ENCODE results near the gene NKAIN2.

NKAIN2 gene

GRCh38 chr6:123869334-123869733, 65.7 kb downstream of the NKAIN2 start:
- no peaks in the 10 kb centered on the region for H3K9me3 Mint-ChIP-seq
- DNase-seq, result no peak
- no peak overlapping the region for H3K4me3 Mint-ChIP-seq
- no peak for TF ChIP-seq CTCF (IDR thresholded peaks at IDR 0.05)
- no peak overlapping the region for H3K27ac Mint-ChIP-seq
- H3K27me3 Mint-ChIP-seq (ENCODE audit: low read depth, poor library complexity), result no peaks in the 10 kb centered on the region
- H3K36me3 Mint-ChIP-seq (ENCODE audit: low read depth), result no peaks in the 10 kb centered on the region
- H3K4me1 Mint-ChIP-seq, result no peaks in the 10 kb centered on the region

- no peaks in the 10 kb centered on the region for H3K27me3 Mint-ChIP-seq (ENCODE audit: low read depth, poor library complexity)
- no peak overlapping the region for H3K4me3 Mint-ChIP-seq
- H3K27ac Mint-ChIP-seq, result no peak overlapping the region
- H3K9me3 Mint-ChIP-seq, result no peaks in the 10 kb centered on the region
- no peaks in the 10 kb centered on the region for H3K4me1 Mint-ChIP-seq
- H3K36me3 Mint-ChIP-seq (ENCODE audit: low read depth), result no peaks in the 10 kb centered on the region
- TF ChIP-seq CTCF (IDR thresholded peaks at IDR 0.05), result no peak
- DNase-seq, result no peak
Observed at GRCh38 chr6:123873974-123874373, 70.3 kb downstream of the NKAIN2 start.

GRCh38 chr6:123875784-123876183, 72.1 kb downstream of the NKAIN2 start:
- H3K27me3 Mint-ChIP-seq (ENCODE audit: low read depth, poor library complexity), result peaks cover 2% of the 10 kb centered on the region
- no peak overlapping the region for H3K27ac Mint-ChIP-seq
- H3K9me3 Mint-ChIP-seq, result no peaks in the 10 kb centered on the region
- TF ChIP-seq CTCF (IDR thresholded peaks at IDR 0.05), result no peak
- DNase-seq, result no peak
- H3K36me3 Mint-ChIP-seq (ENCODE audit: low read depth), result no peaks in the 10 kb centered on the region
- H3K4me1 Mint-ChIP-seq, result no peaks in the 10 kb centered on the region
- no peak overlapping the region for H3K4me3 Mint-ChIP-seq

GRCh38 chr6:123879749-123880148, 76.1 kb downstream of the NKAIN2 start:
- peaks cover 4% of the 10 kb centered on the region for H3K9me3 Mint-ChIP-seq
- no peaks in the 10 kb centered on the region for H3K36me3 Mint-ChIP-seq (ENCODE audit: low read depth)
- no peak for TF ChIP-seq CTCF (IDR thresholded peaks at IDR 0.05)
- H3K27ac Mint-ChIP-seq, result no peak overlapping the region
- DNase-seq, result no peak
- peaks cover 2% of the 10 kb centered on the region for H3K27me3 Mint-ChIP-seq (ENCODE audit: low read depth, poor library complexity)
- no peaks in the 10 kb centered on the region for H3K4me1 Mint-ChIP-seq
- no peak overlapping the region for H3K4me3 Mint-ChIP-seq

- Mint-ChIP-seq H3K4me1 (no peaks in the 10 kb centered on the region), H3K4me3 (no peak overlapping the region), H3K9me3 (peaks cover 3% of the 10 kb centered on the region), H3K36me3 (ENCODE audit: low read depth) (no peaks in the 10 kb centered on the region), H3K27me3 (ENCODE audit: low read depth, poor library complexity) (peaks cover 5% of the 10 kb centered on the region), H3K27ac (no peak overlapping the region)
- TF ChIP-seq CTCF (IDR thresholded peaks at IDR 0.05), result no peak
- DNase-seq, result no peak
Observed at GRCh38 chr6:123888771-123889513, 85.3 kb downstream of the NKAIN2 start.

- Mint-ChIP-seq H3K4me3 (no peak overlapping the region), H3K36me3 (ENCODE audit: low read depth) (no peaks in the 10 kb centered on the region), H3K4me1 (no peaks in the 10 kb centered on the region), H3K27ac (no peak overlapping the region), H3K27me3 (ENCODE audit: low read depth, poor library complexity) (peaks cover 7% of the 10 kb centered on the region), H3K9me3 (no peaks in the 10 kb centered on the region)
- DNase-seq, result no peak
- TF ChIP-seq CTCF (IDR thresholded peaks at IDR 0.05), result no peak
Observed at GRCh38 chr6:123895346-123895745, 91.7 kb downstream of the NKAIN2 start.
